PC-9 (cell line): ENCODE data around the gene WDR11. TPM values are rescaled to one million over a fixed set of nuclear protein-coding genes. Genes with fewer than 3 reads are reported as not detected.

Experiments used
- BruUV-seq: library from RNA; stranded (reverse); fragments of 400-500 nt; replicated peaks from 2 replicates; lab custom pipeline; 2021; lab: Mats Ljungman, UMichigan
- CTCF ChIA-PET: fragments of 300-600 bp; sonication (Branson Sonifier 250); formaldehyde crosslinking; loops from one replicate; lab custom pipeline; 2022; ENCODE audit warnings: antibody characterized with exemption; lab: Charles Lee
- POLR2A ChIA-PET: fragments of 300-600 bp; sonication (Branson Sonifier 250); formaldehyde crosslinking; loops from one replicate; lab custom pipeline; 2022; ENCODE audit warnings: antibody characterized with exemption; ENCODE audit not compliant: unreplicated experiment; lab: Charles Lee
- DNase-seq, 2 experiments: peaks; one replicate each; pipeline versions ENCODE4 v3.0.0 to v3.0.0-alpha.2; 2015 to 2022; ENCODE audit warnings: mixed read lengths in 1 of 2
- H2AFZ ChIP-seq: fragments of 200-600 bp; sonication (generic); 2 replicates; pipeline ENCODE4 v1.8.1; 2017; ENCODE audit warnings: antibody characterized with exemption
- H3F3A ChIP-seq: fragments of 200-600 bp; sonication (generic); 2 replicates; pipeline ENCODE4 v1.8.1; 2017; ENCODE audit warnings: antibody characterized with exemption, mild to moderate bottlenecking, low read depth; ENCODE audit not compliant: insufficient read depth
- H3K27ac ChIP-seq: fragments of 200-600 bp; sonication (generic); 2 replicates; pipeline ENCODE4 v1.6.1; 2016; ENCODE audit warnings: mixed run types
- H3K27me3 ChIP-seq: fragments of 200-600 bp; sonication (generic); 2 replicates; pipeline ENCODE4 v1.6.1; 2016; ENCODE audit warnings: low read depth, mixed run types; ENCODE audit not compliant: insufficient read depth
- H3K36me3 ChIP-seq: fragments of 200-600 bp; sonication (generic); 2 replicates; pipeline ENCODE4 v1.6.1; 2016; ENCODE audit warnings: low read depth, mixed run types
- H3K4me1 ChIP-seq: fragments of 200-600 bp; sonication (generic); replicated peaks from 2 replicates; pipeline ENCODE4 v1.6.1; 2016; ENCODE audit warnings: mixed run types; ENCODE audit not compliant: insufficient read depth
- H3K4me2 ChIP-seq: fragments of 200-600 bp; sonication (generic); 2 replicates; pipeline ENCODE4 v1.6.1; 2017; ENCODE audit warnings: mixed run types
- H3K4me3 ChIP-seq: fragments of 200-600 bp; sonication (generic); 2 replicates; pipeline ENCODE4 v1.6.1; 2016; ENCODE audit warnings: mixed run types
- H3K79me2 ChIP-seq: fragments of 200-600 bp; sonication (generic); 2 replicates; pipeline ENCODE4 v1.6.1; 2017; ENCODE audit warnings: low read depth, mixed run types
- H3K9me2 ChIP-seq: fragments of 200-600 bp; sonication (generic); 2 replicates; pipeline ENCODE4 v1.8.1; 2017; ENCODE audit warnings: mild to moderate bottlenecking; ENCODE audit not compliant: insufficient read depth
- H3K9me3 ChIP-seq: fragments of 200-600 bp; sonication (generic); 2 replicates; pipeline ENCODE4 v1.8.1; 2016; ENCODE audit warnings: low read depth; ENCODE audit not compliant: insufficient read depth
- H4K20me1 ChIP-seq: fragments of 200-600 bp; sonication (generic); 2 replicates; pipeline ENCODE4 v1.8.1; 2017; ENCODE audit not compliant: insufficient read depth
- EZH2 ChIP-seq: fragments of 200-600 bp; sonication (generic); IDR thresholded peaks from 2 replicates; pipeline ENCODE4 v1.8.0; 2017; ENCODE audit warnings: antibody characterized with exemption, low read depth
- intact Hi-C: fragments of 100-400 bp; cut with micrococcal nuclease; formaldehyde crosslinking; loops from one replicate; pipeline ENCODE4 v1.10.0; 2022; ENCODE audit not compliant: unreplicated experiment
- total RNA-seq: library from RNA; stranded (reverse); gene quantifications from 2 replicates; pipeline ENCODE4 v1.2.3, GENCODE V29; 2021
- TF ChIP-seq, protein P1 (sequence below): fragments of 200-600 bp; sonication (generic); conservative IDR thresholded peaks from 2 replicates; pipeline ENCODE4 v1.6.1; 2017; ENCODE audit warnings: mixed run types, antibody characterized with exemption, mild to moderate bottlenecking, moderate library complexity

Gene WDR11
- total RNA-seq, 1 experiment from 2014 or later: 27.4 TPM

DNA sequence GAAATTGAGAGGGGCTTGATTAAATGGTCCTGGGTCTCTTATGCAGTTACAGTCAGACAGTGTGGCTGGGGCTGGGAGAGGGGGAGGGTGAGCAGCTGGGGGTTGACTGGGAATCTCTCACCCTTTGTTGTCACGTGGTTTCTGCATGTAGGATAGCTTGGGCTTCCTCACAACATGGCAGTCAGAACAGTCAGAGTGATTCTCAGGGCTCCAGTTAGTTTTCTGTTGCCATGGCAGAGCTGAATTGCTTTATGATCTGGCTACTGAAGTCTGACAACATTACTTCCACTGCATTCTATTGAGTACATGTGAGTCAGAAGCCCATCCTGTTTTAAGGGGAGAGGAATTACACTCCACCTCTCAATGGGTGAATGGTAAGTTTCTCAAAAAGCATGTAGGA, 102.7 kb downstream of the WDR11 start:
- no peak overlapping the region for H3K27ac ChIP-seq
- no peak overlapping the region for H3K4me2 ChIP-seq
- BruUV-seq: no TSS peak
- DNase-seq: no peak
- intact Hi-C loops: no loop called here
- no peak overlapping the region for H2AFZ ChIP-seq
- no peaks in the 10 kb centered on the region for H4K20me1 ChIP-seq
- no peak for TF ChIP-seq EZH2
- TF ChIP-seq, protein P1, sequence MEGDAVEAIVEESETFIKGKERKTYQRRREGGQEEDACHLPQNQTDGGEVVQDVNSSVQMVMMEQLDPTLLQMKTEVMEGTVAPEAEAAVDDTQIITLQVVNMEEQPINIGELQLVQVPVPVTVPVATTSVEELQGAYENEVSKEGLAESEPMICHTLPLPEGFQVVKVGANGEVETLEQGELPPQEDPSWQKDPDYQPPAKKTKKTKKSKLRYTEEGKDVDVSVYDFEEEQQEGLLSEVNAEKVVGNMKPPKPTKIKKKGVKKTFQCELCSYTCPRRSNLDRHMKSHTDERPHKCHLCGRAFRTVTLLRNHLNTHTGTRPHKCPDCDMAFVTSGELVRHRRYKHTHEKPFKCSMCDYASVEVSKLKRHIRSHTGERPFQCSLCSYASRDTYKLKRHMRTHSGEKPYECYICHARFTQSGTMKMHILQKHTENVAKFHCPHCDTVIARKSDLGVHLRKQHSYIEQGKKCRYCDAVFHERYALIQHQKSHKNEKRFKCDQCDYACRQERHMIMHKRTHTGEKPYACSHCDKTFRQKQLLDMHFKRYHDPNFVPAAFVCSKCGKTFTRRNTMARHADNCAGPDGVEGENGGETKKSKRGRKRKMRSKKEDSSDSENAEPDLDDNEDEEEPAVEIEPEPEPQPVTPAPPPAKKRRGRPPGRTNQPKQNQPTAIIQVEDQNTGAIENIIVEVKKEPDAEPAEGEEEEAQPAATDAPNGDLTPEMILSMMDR: no peak
- no peaks in the 10 kb centered on the region for H3K9me3 ChIP-seq
- CTCF ChIA-PET: no interaction called here
- H3K36me3 ChIP-seq: no peaks in the 10 kb centered on the region
- no peak overlapping the region for H3K4me3 ChIP-seq
- POLR2A ChIA-PET: no interaction called here
- H3F3A ChIP-seq: no peaks in the 10 kb centered on the region
- H3K79me2 ChIP-seq: no peaks in the 10 kb centered on the region
- peaks cover 29% of the 10 kb centered on the region for H3K27me3 ChIP-seq
- no peaks in the 10 kb centered on the region for H3K9me2 ChIP-seq
- no peaks in the 10 kb centered on the region for H3K4me1 ChIP-seq
